IPS-18a (cell line): ENCODE measurements around the gene DDX24.

Experiments
- H3K27ac ChIP-seq: one replicate; pipeline ENCODE4 v1.5.1; 2013; ENCODE audit warnings: low read length
- H3K27me3 ChIP-seq: one replicate; pipeline ENCODE4 v1.6.1; 2013; ENCODE audit warnings: mild to moderate bottlenecking, low read length; ENCODE audit not compliant: control insufficient read depth, insufficient read depth
- H3K36me3 ChIP-seq: one replicate; pipeline ENCODE4 v1.6.1; 2013; ENCODE audit warnings: low read depth, low read length; ENCODE audit not compliant: control insufficient read depth
- H3K4me1 ChIP-seq: one replicate; pipeline ENCODE4 v1.6.1; 2013; ENCODE audit warnings: low read depth, low read length; ENCODE audit not compliant: control insufficient read depth
- H3K4me3 ChIP-seq: one replicate; pipeline ENCODE4 v1.5.1; 2013; ENCODE audit warnings: low read length
- H3K9ac ChIP-seq: one replicate; pipeline ENCODE4 v1.6.1; 2013; ENCODE audit warnings: mild to moderate bottlenecking, low read length, moderate library complexity
- H3K9me3 ChIP-seq: one replicate; pipeline ENCODE4 v1.6.1; 2013; ENCODE audit warnings: low read depth, low read length; ENCODE audit not compliant: control insufficient read depth

DDX24 gene

GRCh38 chr14:94113490-94113889, 32.5 kb upstream of the DDX24 start:
- H3K27me3 ChIP-seq = no peaks in the 10 kb centered on the region
- H3K27ac ChIP-seq = no peak overlapping the region
- no peak overlapping the region for H3K4me3 ChIP-seq
- H3K36me3 ChIP-seq = no peaks in the 10 kb centered on the region
- no peaks in the 10 kb centered on the region for H3K9me3 ChIP-seq
- no peak overlapping the region for H3K9ac ChIP-seq
- H3K4me1 ChIP-seq = no peaks in the 10 kb centered on the region

DNA sequence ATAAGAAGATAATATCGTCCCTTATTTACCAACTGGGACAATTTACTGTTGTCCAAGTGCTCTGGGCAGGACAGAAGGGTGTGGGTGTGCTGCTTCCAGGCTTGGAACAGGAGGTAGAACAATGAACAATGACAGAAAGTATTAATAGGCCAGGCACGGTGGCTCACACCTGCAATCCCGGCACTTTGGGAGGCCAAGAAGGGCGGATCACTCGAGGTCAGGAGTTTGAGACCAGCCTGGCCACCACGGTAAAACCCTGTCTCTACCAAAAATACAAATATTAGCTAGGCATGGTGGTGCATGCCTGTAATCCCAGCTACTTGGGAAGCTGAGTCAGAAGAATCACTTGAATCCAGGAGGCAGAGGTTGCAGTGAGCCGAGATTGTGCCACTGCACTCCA, 32.1 kb upstream of the DDX24 start:
- Histone ChIP-seq H3K4me3 (no peak overlapping the region), H3K27me3 (no peaks in the 10 kb centered on the region), H3K36me3 (no peaks in the 10 kb centered on the region), H3K9ac (no peak overlapping the region), H3K4me1 (no peaks in the 10 kb centered on the region), H3K9me3 (no peaks in the 10 kb centered on the region), H3K27ac (no peak overlapping the region)

DNA sequence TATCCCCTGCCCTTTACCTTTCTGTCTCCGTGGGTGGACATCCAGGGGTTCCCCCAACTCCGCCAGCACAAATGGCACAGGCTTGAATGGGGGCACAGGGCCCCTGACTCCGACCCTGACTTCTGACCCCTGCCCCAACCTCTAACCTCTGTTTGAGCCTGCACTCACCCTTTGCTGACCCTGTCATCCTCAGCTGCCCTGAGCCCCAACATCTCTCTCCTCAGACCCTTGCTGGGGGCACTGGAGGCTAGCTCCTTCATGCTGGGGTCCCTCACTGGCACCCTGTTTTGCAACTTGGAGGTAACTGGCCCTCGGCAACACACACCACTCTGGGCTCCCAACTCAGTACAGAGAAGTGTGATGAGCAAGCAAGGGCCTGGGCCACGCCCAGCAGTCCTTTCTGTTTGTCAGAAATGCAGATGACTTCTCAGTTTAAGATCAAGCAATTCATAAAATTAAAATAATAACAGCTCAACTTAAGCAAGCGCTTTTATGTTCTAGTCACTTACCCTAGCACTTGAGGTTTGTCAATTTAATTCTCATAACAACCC, 31.6 kb upstream of the DDX24 start:
- Histone ChIP-seq H3K4me1 (no peaks in the 10 kb centered on the region), H3K27me3 (no peaks in the 10 kb centered on the region), H3K9me3 (no peaks in the 10 kb centered on the region), H3K27ac (no peak overlapping the region), H3K4me3 (no peak overlapping the region), H3K9ac (no peak overlapping the region), H3K36me3 (no peaks in the 10 kb centered on the region)

DNA sequence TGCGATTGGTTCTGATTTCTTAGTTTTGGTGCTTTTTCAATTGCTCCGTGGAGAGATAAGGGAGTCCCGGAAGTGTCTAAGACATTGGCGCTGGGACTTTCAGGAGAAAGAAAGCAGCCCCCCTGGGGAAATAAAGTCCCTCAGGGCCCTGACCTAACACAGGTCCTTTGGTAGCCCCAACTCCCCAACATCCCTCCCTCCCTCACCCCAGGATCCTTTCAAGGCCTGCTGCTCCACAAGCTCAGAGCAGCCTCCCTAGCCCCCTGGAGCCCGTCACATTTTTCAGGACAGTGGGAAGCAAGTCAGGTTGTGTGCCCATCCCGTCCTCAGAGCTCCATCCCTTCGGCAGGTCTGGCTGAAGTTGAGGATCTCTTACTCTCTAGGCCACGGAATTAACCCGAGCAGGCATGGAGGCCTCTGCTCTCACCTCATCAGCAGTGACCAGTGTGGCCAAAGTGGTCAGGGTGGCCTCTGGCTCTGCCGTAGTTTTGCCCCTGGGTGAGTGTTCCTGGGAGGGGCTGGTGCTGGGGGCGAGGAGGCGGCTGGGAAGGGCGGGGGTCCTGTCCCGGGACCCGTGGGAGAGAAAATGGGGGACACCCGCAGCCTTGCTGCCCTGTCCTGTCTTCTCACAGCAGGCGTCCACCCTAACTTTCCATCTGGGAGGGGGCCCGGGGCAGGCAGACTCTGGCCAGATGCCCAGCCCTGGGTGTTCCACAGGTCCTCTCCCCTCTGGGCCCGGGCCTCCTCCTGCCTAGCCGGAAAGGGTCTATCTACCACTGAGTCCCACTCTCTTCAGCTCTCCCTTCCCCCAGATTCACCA, 30.5 kb upstream of the DDX24 start:
- Histone ChIP-seq H3K27me3 (no peaks in the 10 kb centered on the region), H3K4me1 (no peaks in the 10 kb centered on the region), H3K4me3 (no peak overlapping the region)

DNA sequence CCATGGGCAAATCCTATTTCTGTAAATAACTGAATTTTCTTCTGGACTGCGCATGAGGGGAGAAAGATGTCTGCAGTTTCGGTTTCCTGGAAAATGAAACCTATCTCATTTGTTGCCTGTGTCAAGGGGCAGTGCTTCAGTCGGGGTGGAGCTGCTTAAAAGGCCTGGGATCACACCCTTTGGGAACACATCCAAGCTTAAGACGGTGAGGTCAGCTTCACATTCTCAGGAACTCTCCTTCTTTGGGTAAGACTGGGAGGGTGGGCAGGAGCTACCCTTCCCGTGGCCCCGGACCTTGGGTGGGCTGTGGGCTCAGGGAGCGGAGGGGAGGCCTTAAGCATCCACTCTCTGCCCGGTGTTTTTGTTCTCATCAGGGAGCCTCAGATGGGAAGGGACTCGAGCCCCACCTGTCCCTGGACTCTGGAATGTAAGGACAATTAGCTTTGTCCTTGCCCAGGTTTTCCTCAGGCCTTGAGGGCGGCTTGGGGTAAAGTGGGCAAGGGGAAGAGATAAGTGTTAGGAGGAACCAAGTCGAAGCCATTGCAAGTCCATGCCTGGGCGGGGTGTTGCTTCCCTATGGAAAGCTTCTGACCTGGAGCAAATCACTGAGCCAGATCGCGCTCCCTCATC, 29.7 kb upstream of the DDX24 start, which contains the start of gene IFI27:
Gene IFI27, plus strand, starts transcription at position 185 of the 630 bp plus-strand sequence.
- Histone ChIP-seq H3K9ac (no peak within 1 kb of the TSS), H3K27ac (no peak within 1 kb of the TSS), H3K9me3 (no peaks in the 10 kb centered on the region), H3K27me3 (no peaks in the 10 kb centered on the region), H3K4me3 (no peak within 1 kb of the TSS), H3K4me1 (no peaks in the 10 kb centered on the region), H3K36me3 (no peaks in the 10 kb centered on the region)

More for the DNA sequence above, 30.5 kb upstream of the DDX24 start:
- H3K36me3 ChIP-seq = no peaks in the 10 kb centered on the region
- H3K9ac ChIP-seq = no peak overlapping the region
- H3K9me3 ChIP-seq = no peaks in the 10 kb centered on the region
- H3K27ac ChIP-seq = no peak overlapping the region

GRCh38 chr14:94109915-94110250, 28.9 kb upstream of the DDX24 start:
- Histone ChIP-seq H3K27me3 (no peaks in the 10 kb centered on the region), H3K27ac (no peak overlapping the region), H3K9ac (no peak overlapping the region), H3K9me3 (no peaks in the 10 kb centered on the region), H3K36me3 (no peaks in the 10 kb centered on the region), H3K4me3 (no peak overlapping the region), H3K4me1 (no peaks in the 10 kb centered on the region)

DNA sequence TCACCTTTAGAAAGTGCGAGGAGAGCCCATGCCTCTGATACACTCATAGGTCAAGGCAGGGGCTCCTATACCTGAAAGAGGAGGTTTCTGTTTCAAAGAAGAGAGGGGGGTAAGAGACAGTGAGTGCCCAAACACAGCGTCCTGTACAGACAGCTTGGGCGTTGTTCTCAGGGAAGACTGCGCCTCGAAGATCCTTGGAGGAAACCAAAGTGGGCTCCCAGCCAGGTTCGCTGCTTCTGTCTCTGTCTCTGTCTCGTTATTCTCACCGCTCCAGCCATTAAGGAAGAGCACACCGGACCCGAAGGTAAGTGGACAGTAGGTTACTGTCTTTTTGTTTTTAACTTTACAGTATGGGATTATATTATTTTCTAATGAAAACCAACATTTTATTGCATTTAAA, 23.7 kb upstream of the DDX24 start:
- no peaks in the 10 kb centered on the region for H3K4me1 ChIP-seq
- H3K4me3 ChIP-seq = no peak overlapping the region
- no peaks in the 10 kb centered on the region for H3K9me3 ChIP-seq
- no peak overlapping the region for H3K9ac ChIP-seq
- H3K27ac ChIP-seq = no peak overlapping the region
- no peaks in the 10 kb centered on the region for H3K27me3 ChIP-seq
- no peaks in the 10 kb centered on the region for H3K36me3 ChIP-seq

DNA sequence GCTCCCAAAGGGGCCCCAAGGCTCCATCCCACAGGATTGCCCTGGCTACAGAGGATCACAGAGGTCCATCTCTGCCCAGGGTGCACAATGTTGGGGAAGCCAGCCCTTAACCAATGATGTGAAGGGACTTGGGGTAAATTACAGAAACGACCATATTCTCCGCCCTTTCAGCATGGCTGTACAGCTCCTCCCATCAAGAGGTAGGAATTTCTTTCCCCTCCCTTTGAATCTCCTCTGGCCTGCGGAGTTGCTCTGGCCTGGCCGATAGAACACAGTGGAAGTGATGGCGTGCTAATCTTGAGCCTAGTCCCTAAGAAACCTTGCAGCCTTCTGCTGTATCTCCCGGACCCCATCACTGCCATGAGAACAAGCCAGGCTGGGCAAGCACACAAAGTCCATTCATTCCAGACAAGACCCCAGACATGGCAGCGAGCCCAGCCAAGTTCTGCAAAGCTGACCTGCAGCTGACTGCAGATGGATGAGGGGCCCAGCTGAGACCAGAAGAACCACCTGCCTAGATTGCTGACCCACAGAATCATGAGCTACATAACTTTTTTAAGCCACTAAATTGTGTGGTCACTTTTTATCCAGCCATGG, 22.6 kb upstream of the DDX24 start:
- Histone ChIP-seq H3K9ac (no peak overlapping the region), H3K27ac (no peak overlapping the region), H3K36me3 (no peaks in the 10 kb centered on the region), H3K4me3 (no peak overlapping the region), H3K9me3 (no peaks in the 10 kb centered on the region), H3K4me1 (no peaks in the 10 kb centered on the region), H3K27me3 (no peaks in the 10 kb centered on the region)

- H3K4me1 ChIP-seq = no peaks in the 10 kb centered on the region
- no peak overlapping the region for H3K4me3 ChIP-seq
Observed at GRCh38 chr14:94102768-94103482, 21.9 kb upstream of the DDX24 start.

GRCh38 chr14:94101748-94102147, 20.7 kb upstream of the DDX24 start:
- H3K9ac ChIP-seq = no peak overlapping the region
- no peaks in the 10 kb centered on the region for H3K36me3 ChIP-seq
- H3K27me3 ChIP-seq = no peaks in the 10 kb centered on the region
- no peaks in the 10 kb centered on the region for H3K9me3 ChIP-seq
- H3K4me3 ChIP-seq = no peak overlapping the region
- no peak overlapping the region for H3K27ac ChIP-seq
- no peaks in the 10 kb centered on the region for H3K4me1 ChIP-seq

More at GRCh38 chr14:94102768-94103482, 21.9 kb upstream of the DDX24 start:
- no peaks in the 10 kb centered on the region for H3K36me3 ChIP-seq
- no peak overlapping the region for H3K27ac ChIP-seq
- H3K9ac ChIP-seq = no peak overlapping the region
- no peaks in the 10 kb centered on the region for H3K9me3 ChIP-seq
- H3K27me3 ChIP-seq = no peaks in the 10 kb centered on the region

- Histone ChIP-seq H3K4me1 (no peaks in the 10 kb centered on the region), H3K36me3 (no peaks in the 10 kb centered on the region), H3K4me3 (no peak overlapping the region), H3K9me3 (no peaks in the 10 kb centered on the region), H3K27me3 (no peaks in the 10 kb centered on the region), H3K9ac (no peak overlapping the region), H3K27ac (no peak overlapping the region)
Observed at GRCh38 chr14:94100847-94101246, 19.8 kb upstream of the DDX24 start.
